Mucosa of descending colon (tissue), 3 donors: ENCODE data around the gene PDSS2. TPM values are rescaled to one million over a fixed set of nuclear protein-coding genes. Genes with fewer than 3 reads are reported as not detected.
"Not testable (repeated sequence)": the region's sequence is repeated elsewhere in the genome, so short reads cannot be mapped to it uniquely, and the experiment has no call there.

Experiments used
- ATAC-seq: fragments of 200-7000 bp; cut with Tn5 transposase; one replicate; pipeline ENCODE4 v1.9.1; 2020; ENCODE audit warnings: mild to moderate bottlenecking, moderate library complexity
- DNase-seq, 3 donors: peaks; one replicate each; pipeline ENCODE4 v3.0.0-alpha.2; 2020
- H3K36me3 ChIP-seq: fragments of 200-600 bp; one replicate; pipeline ENCODE4 v1.8.0; 2021; ENCODE audit warnings: low read depth, mild to moderate bottlenecking
- H3K4me1 ChIP-seq: fragments of 200-600 bp; one replicate; pipeline ENCODE4 v1.8.0; 2021; ENCODE audit warnings: low read depth, mild to moderate bottlenecking
- H3K4me3 ChIP-seq: fragments of 200-600 bp; one replicate; pipeline ENCODE4 v1.8.0; 2021; ENCODE audit warnings: mild to moderate bottlenecking
- H3K9me3 ChIP-seq: fragments of 200-600 bp; one replicate; pipeline ENCODE4 v1.8.0; 2021; ENCODE audit warnings: mild to moderate bottlenecking
- CTCF ChIP-seq: fragments of 200-600 bp; IDR thresholded peaks from one replicate; pipeline ENCODE4 v1.8.0; 2022; ENCODE audit warnings: antibody characterized with exemption, mild to moderate bottlenecking
- intact Hi-C, 2 donors: fragments of 100-400 bp; cut with DNase I in 1 of 2; cut with micrococcal nuclease in 1 of 2; formaldehyde crosslinking; loops; one replicate each; pipeline versions ENCODE4 v1.11.0 to v1.11.1; 2022; cut with DNase I, micrococcal nuclease
- total RNA-seq, 3 donors: library from RNA; stranded (reverse); fragmentation: NEBNext Ultra II Directional in 2 of 3; extraction: Animal tissue kit (Norgen Biotek cat#: 25700) in 2 of 3; gene quantifications; one replicate each; pipeline versions ENCODE4 v1.2.1 to v1.2.4, GENCODE V29; 2021 to 2023
- donor health status: DM: no; HTN: no; CAD: no; lungs with moderate emphysema.
- donor health status: DM: no; HTN: no; CAD: no.
- donor health status: DM: no; HTN: yes; CAD: no.

Gene PDSS2
- total RNA-seq, 3 donors from 2014 or later, result 16.2 to 26.3 (median 25.6) TPM

GRCh38 chr6:107315114-107315513, 144.2 kb downstream of the PDSS2 start:
- ATAC-seq (no peak), DNase-seq (no peak)
- Histone ChIP-seq H3K36me3 (no peaks in the 10 kb centered on the region), H3K9me3 (no peaks in the 10 kb centered on the region), H3K4me1 (no peaks in the 10 kb centered on the region), H3K4me3 (no peak overlapping the region)
- no peak for TF ChIP-seq CTCF
- intact Hi-C loops, result no loop called here

- no peak overlapping the region for H3K4me3 ChIP-seq
- no peak for ATAC-seq
- H3K4me1 ChIP-seq, result no peaks in the 10 kb centered on the region
- TF ChIP-seq CTCF, result no peak
- no peak for DNase-seq
- H3K36me3 ChIP-seq, result no peaks in the 10 kb centered on the region
- no peaks in the 10 kb centered on the region for H3K9me3 ChIP-seq
- intact Hi-C loops, result no loop called here
These were observed 144.8 kb downstream of the PDSS2 start for GRCh38 chr6:107314531-107314939.

- no peaks in the 10 kb centered on the region for H3K4me1 ChIP-seq
- ATAC-seq (no peak), DNase-seq (no peak)
- no peaks in the 10 kb centered on the region for H3K9me3 ChIP-seq
- no peaks in the 10 kb centered on the region for H3K36me3 ChIP-seq
- intact Hi-C loops, result no loop called here
- no peak overlapping the region for H3K4me3 ChIP-seq
- no peak for TF ChIP-seq CTCF
These were observed 145.6 kb downstream of the PDSS2 start for GRCh38 chr6:107313776-107314175.

GRCh38 chr6:107310362-107310761, 149.0 kb downstream of the PDSS2 start:
- H3K9me3 ChIP-seq, result no peaks in the 10 kb centered on the region
- no peak for TF ChIP-seq CTCF
- intact Hi-C loops, result no loop called here
- no peaks in the 10 kb centered on the region for H3K36me3 ChIP-seq
- DNase-seq (no peak), ATAC-seq (no peak)
- H3K4me1 ChIP-seq, result no peaks in the 10 kb centered on the region
- H3K4me3 ChIP-seq, result no peak overlapping the region

- Histone ChIP-seq H3K36me3 (no peaks in the 10 kb centered on the region), H3K4me1 (no peaks in the 10 kb centered on the region), H3K9me3 (no peaks in the 10 kb centered on the region), H3K4me3 (no peak overlapping the region)
- TF ChIP-seq CTCF, result no peak
- intact Hi-C loops, result no loop called here
- no peak for ATAC-seq
- DNase-seq, result no peak
These were observed 150.7 kb downstream of the PDSS2 start for GRCh38 chr6:107308677-107309076.

GRCh38 chr6:107305994-107306393, 153.4 kb downstream of the PDSS2 start:
- H3K4me1 ChIP-seq, ATAC-seq, H3K9me3 ChIP-seq, intact Hi-C loops, DNase-seq, H3K4me3 ChIP-seq, H3K36me3 ChIP-seq: not testable (repeated sequence)
